ENCODE results near the gene LRP2. TPM values are rescaled to one million over a fixed set of nuclear protein-coding genes. Genes with fewer than 3 reads are reported as not detected.
"Not testable (repeated sequence)": the region's sequence is repeated elsewhere in the genome, so short reads cannot be mapped to it uniquely, and the experiment has no call there.

Gene LRP2
- 3.7 TPM for polyA plus RNA-seq (2013, experiment 1 of 2)
- 8.4 TPM for polyA plus RNA-seq (2013, experiment 2 of 2)

- Histone ChIP-seq H3K27ac (ENCODE audit: low read depth, low read length) (peak within 1 kb of the TSS; percentile 11; the same call in 1 of the 2 replicates), H3K4me3 (ENCODE audit: low read length) (peak within 1 kb of the TSS; percentile 56), H3K9ac (ENCODE audit: low read depth, low read length) (peak within 1 kb of the TSS; percentile 56), H3K36me3 (ENCODE audit: insufficient read depth, low read length) (no peaks in the 10 kb centered on the region), H3K27me3 (ENCODE audit: insufficient read depth, low read length) (peaks cover 63% of the 10 kb centered on the region), H3K4me1 (ENCODE audit: insufficient read depth, low read length) (peaks cover 21% of the 10 kb centered on the region; the same call in 1 of the 2 replicates), H3K9me3 (ENCODE audit: insufficient read depth, low read depth, low read length) (no peaks in the 10 kb centered on the region)
- under 1% methylated on average over 75 of the region's 75 CpGs for WGBS
These were observed at the start of gene LRP2 for GRCh38 chr2:169362118-169362893. Gene LRP2 (minus strand): TSS chr2:169362534. CDS start chr2:169362399, 135 bp downstream.

DNA sequence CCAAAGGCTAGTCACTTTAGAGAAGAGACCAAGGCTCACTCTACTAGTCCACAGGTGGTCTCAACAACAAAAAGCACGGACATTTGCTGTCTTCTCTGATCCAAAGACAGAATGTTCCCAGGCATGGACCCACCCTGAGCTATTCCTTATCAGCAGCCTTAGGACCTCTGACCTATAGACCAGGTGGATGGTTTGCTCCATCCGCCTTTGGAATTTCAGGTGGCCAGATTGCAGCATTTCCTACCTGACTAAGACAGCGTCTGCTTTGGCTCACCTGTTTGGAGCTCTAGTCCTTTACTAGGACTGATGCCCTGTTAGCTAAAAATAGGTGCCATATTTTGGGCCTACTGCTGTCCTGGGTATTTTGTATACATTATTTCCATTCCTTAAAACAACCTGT, 44.6 kb upstream of the LRP2 start:
- H3K4me1 ChIP-seq (ENCODE audit: insufficient read depth, low read length): peaks cover 5% of the 10 kb centered on the region; the same call in 1 of the 2 replicates
- no peak overlapping the region for H3K4me3 ChIP-seq (ENCODE audit: low read length)
- WGBS: 84% methylated on average over 3 of the region's 3 CpGs
- no peaks in the 10 kb centered on the region for H3K9me3 ChIP-seq (ENCODE audit: insufficient read depth, low read depth, low read length)
- no peaks in the 10 kb centered on the region for H3K27me3 ChIP-seq (ENCODE audit: insufficient read depth, low read length)
- no peak overlapping the region for H3K27ac ChIP-seq (ENCODE audit: low read depth, low read length)
- no peaks in the 10 kb centered on the region for H3K36me3 ChIP-seq (ENCODE audit: insufficient read depth, low read length)
- H3K9ac ChIP-seq (ENCODE audit: low read depth, low read length): no peak overlapping the region

DNA sequence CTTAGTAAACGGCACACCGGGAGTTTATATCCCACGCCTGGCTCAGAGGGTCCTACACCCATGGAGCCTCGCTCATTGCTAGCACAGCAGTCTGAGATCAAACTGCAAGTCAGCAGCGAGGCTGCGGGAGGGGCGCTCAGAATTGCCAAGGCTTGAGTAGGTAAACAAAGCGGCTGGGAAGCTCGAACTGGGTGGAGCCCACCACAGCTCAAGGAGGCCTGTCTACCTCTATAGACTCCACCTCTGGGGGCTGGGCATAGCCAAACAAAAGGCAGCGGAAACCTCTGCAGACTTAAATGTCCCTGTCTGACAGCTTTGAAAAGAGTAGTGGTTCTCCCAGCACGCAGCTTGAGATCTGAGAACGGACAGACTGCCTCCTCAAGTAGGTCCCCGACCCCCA, 37.2 kb upstream of the LRP2 start:
- not testable (repeated sequence) for H3K27ac ChIP-seq (ENCODE audit: low read depth, low read length); H3K9me3 ChIP-seq (ENCODE audit: insufficient read depth, low read depth, low read length); H3K4me1 ChIP-seq (ENCODE audit: insufficient read depth, low read length); H3K36me3 ChIP-seq (ENCODE audit: insufficient read depth, low read length); H3K9ac ChIP-seq (ENCODE audit: low read depth, low read length); H3K4me3 ChIP-seq (ENCODE audit: low read length); H3K27me3 ChIP-seq (ENCODE audit: insufficient read depth, low read length)
- 96% methylated on average over 13 of the region's 13 CpGs for WGBS

DNA sequence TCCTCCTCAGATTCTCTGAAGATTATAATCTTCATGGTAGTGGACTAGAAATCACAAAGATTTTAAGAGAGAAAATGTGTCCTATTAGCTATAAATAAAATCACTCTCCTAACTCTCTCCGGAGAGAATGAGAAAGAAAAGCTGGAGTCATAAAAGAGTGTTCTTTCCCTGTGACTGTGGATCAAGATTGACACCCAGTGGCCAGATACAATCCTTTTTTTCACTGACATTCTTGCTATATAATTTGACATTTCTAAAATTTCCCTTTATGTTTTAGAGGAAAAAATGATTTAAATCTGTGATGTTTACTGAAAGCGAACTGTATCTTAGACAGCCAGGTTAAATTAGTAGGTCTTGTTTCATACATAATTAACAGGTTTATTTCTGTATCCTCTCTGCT, 35.4 kb upstream of the LRP2 start:
- Histone ChIP-seq H3K36me3 (ENCODE audit: insufficient read depth, low read length) (no peaks in the 10 kb centered on the region), H3K27me3 (ENCODE audit: insufficient read depth, low read length) (no peaks in the 10 kb centered on the region), H3K4me3 (ENCODE audit: low read length) (no peak overlapping the region), H3K4me1 (ENCODE audit: insufficient read depth, low read length) (peaks cover 7% of the 10 kb centered on the region; the same call in 1 of the 2 replicates), H3K9me3 (ENCODE audit: insufficient read depth, low read depth, low read length) (peaks cover 7% of the 10 kb centered on the region; the same call in 1 of the 2 replicates), H3K9ac (ENCODE audit: low read depth, low read length) (no peak overlapping the region), H3K27ac (ENCODE audit: low read depth, low read length) (no peak overlapping the region)
- WGBS: 83% methylated on average over 1 of the region's 2 CpGs

DNA sequence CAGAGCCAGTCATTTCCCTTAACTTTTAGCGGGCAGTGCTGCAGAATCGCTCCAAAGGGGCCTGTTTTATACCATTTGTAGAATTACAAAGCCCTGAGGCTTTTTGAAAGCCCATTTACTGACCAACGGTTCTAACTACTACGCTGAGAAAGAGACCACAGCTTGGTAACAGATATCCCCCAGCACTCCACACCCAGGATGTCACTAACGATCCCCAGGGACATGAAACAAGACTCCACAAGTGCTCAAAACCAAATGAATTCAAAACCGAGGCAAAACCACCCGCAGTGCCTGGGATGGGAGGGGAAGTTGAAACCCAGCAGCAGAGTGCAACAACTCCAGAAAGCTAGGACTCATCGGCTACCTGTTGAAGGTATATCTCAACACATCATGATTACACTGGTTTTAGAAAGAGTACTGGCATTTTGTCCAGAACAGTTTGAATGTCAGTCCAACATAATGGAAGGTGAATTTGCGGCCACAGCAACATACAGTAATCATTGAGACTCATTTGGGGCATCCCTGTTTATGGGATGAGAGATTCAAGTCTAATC, 33.6 kb upstream of the LRP2 start:
- Histone ChIP-seq H3K27me3 (ENCODE audit: insufficient read depth, low read length) (no peaks in the 10 kb centered on the region), H3K27ac (ENCODE audit: low read depth, low read length) (no peak overlapping the region), H3K9ac (ENCODE audit: low read depth, low read length) (0 out of 2 replicates have a peak overlapping the region, but pooled peaks have one; percentile 18), H3K36me3 (ENCODE audit: insufficient read depth, low read length) (no peaks in the 10 kb centered on the region), H3K4me1 (ENCODE audit: insufficient read depth, low read length) (peaks cover 11% of the 10 kb centered on the region; the same call in 1 of the 2 replicates), H3K9me3 (ENCODE audit: insufficient read depth, low read depth, low read length) (peaks cover 7% of the 10 kb centered on the region; the same call in 1 of the 2 replicates), H3K4me3 (ENCODE audit: low read length) (no peak overlapping the region)
- 60% methylated on average over 9 of the region's 9 CpGs for WGBS

DNA sequence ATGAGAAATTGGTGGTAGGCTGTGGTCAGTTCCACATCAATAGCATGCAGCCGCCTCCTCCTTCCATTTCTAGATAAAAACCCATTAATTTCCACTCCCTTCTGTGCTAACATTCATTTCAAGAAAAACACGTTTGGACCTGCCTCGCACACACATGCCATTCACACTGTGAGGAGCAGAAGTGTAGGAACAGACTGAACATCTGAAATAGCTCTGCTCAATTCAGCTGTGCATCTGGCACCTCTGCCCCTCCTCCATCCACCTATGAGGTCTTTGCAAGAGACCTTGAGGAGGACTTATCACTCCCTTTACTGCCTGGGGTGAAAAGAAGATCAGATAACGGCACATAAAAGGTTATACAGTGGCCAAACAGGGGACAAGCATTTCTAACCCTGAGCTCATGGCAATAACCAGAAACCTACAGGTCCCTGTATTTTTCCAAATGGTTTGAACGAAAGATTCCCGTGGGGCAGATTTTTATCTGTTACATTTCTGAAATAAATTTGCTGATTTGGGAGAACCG, 30.8 kb upstream of the LRP2 start:
- 87% methylated on average over 7 of the region's 7 CpGs for WGBS
- Histone ChIP-seq H3K4me1 (ENCODE audit: insufficient read depth, low read length) (peaks cover 11% of the 10 kb centered on the region; the same call in 1 of the 2 replicates), H3K4me3 (ENCODE audit: low read length) (no peak overlapping the region), H3K9ac (ENCODE audit: low read depth, low read length) (no peak overlapping the region), H3K27ac (ENCODE audit: low read depth, low read length) (no peak overlapping the region), H3K9me3 (ENCODE audit: insufficient read depth, low read depth, low read length) (no peaks in the 10 kb centered on the region), H3K36me3 (ENCODE audit: insufficient read depth, low read length) (no peaks in the 10 kb centered on the region), H3K27me3 (ENCODE audit: insufficient read depth, low read length) (no peaks in the 10 kb centered on the region)

- Histone ChIP-seq H3K27me3 (ENCODE audit: insufficient read depth, low read length) (no peaks in the 10 kb centered on the region), H3K27ac (ENCODE audit: low read depth, low read length) (no peak overlapping the region), H3K9me3 (ENCODE audit: insufficient read depth, low read depth, low read length) (no peaks in the 10 kb centered on the region), H3K36me3 (ENCODE audit: insufficient read depth, low read length) (no peaks in the 10 kb centered on the region), H3K4me3 (ENCODE audit: low read length) (no peak overlapping the region), H3K4me1 (ENCODE audit: insufficient read depth, low read length) (peaks cover 11% of the 10 kb centered on the region; the same call in 1 of the 2 replicates), H3K9ac (ENCODE audit: low read depth, low read length) (no peak overlapping the region)
- 83% methylated on average over 1 of the region's 1 CpG for whole genome bisulfite sequencing
These were observed 28.9 kb upstream of the LRP2 start for GRCh38 chr2:169391236-169391635.

- Histone ChIP-seq H3K27ac (ENCODE audit: low read depth, low read length) (no peak overlapping the region), H3K4me1 (ENCODE audit: insufficient read depth, low read length) (peaks cover 9% of the 10 kb centered on the region; the same call in 1 of the 2 replicates), H3K9me3 (ENCODE audit: insufficient read depth, low read depth, low read length) (no peaks in the 10 kb centered on the region), H3K4me3 (ENCODE audit: low read length) (no peak overlapping the region), H3K9ac (ENCODE audit: low read depth, low read length) (no peak overlapping the region), H3K27me3 (ENCODE audit: insufficient read depth, low read length) (no peaks in the 10 kb centered on the region), H3K36me3 (ENCODE audit: insufficient read depth, low read length) (no peaks in the 10 kb centered on the region)
- 80% methylated on average over 3 of the region's 3 CpGs for WGBS
These were observed 25.8 kb upstream of the LRP2 start for GRCh38 chr2:169388161-169388560.

- no peak overlapping the region for H3K9ac ChIP-seq (ENCODE audit: low read depth, low read length)
- 83% methylated on average over 2 of the region's 2 CpGs for WGBS
- no peaks in the 10 kb centered on the region for H3K27me3 ChIP-seq (ENCODE audit: insufficient read depth, low read length)
- H3K9me3 ChIP-seq (ENCODE audit: insufficient read depth, low read depth, low read length): no peaks in the 10 kb centered on the region
- peaks cover 3% of the 10 kb centered on the region; the same call in 1 of the 2 replicates for H3K4me1 ChIP-seq (ENCODE audit: insufficient read depth, low read length)
- H3K27ac ChIP-seq (ENCODE audit: low read depth, low read length): no peak overlapping the region
- H3K36me3 ChIP-seq (ENCODE audit: insufficient read depth, low read length): no peaks in the 10 kb centered on the region
- H3K4me3 ChIP-seq (ENCODE audit: low read length): no peak overlapping the region
These were observed 24.4 kb upstream of the LRP2 start for GRCh38 chr2:169386722-169387121.

DNA sequence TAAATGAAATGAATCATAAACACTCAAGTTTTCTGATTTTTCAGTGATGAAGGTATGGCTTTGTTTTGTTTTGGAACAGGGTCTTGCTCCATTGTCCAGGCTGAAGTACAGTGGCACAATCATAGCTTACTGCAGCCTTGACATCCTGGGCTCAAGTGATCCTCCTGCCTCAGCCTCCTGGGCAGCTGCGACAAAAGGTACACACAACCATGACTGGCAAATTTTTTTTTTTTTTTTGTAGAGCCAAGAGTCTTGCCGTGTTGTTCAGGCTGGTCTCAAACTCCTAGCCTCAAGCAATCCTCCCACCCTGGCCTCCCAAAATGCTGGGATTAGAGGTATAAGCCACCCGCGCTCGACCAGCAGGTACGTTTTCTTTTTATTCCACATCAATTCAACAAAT, 22.5 kb upstream of the LRP2 start:
- 99% methylated on average over 5 of the region's 6 CpGs for WGBS
- Histone ChIP-seq H3K27me3 (ENCODE audit: insufficient read depth, low read length) (no peaks in the 10 kb centered on the region), H3K9ac (ENCODE audit: low read depth, low read length) (no peak overlapping the region), H3K27ac (ENCODE audit: low read depth, low read length) (no peak overlapping the region), H3K4me3 (ENCODE audit: low read length) (no peak overlapping the region), H3K9me3 (ENCODE audit: insufficient read depth, low read depth, low read length) (no peaks in the 10 kb centered on the region), H3K4me1 (ENCODE audit: insufficient read depth, low read length) (no peaks in the 10 kb centered on the region), H3K36me3 (ENCODE audit: insufficient read depth, low read length) (no peaks in the 10 kb centered on the region)

DNA sequence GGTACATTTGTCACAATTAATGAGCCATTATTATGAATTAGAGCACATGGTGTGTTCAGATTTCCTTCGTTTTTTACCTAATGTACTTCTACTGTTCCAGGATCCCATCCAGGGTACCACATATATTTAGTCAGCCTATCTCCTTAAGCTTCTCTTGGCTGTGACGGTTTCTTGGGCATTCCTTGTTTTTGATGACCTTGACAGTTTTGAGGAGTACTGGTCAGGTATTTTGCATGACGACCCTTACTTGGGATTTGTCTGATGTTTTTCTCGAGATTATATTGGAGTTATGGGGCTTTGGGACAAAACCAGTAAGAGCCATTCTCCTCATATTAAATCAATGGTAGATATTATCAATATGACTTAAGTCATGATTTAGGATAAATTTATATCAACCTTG, 10.2 kb upstream of the LRP2 start:
- no peak overlapping the region for H3K4me3 ChIP-seq (ENCODE audit: low read length)
- no peaks in the 10 kb centered on the region for H3K36me3 ChIP-seq (ENCODE audit: insufficient read depth, low read length)
- no peaks in the 10 kb centered on the region for H3K9me3 ChIP-seq (ENCODE audit: insufficient read depth, low read depth, low read length)
- H3K9ac ChIP-seq (ENCODE audit: low read depth, low read length): no peak overlapping the region
- no peak overlapping the region for H3K27ac ChIP-seq (ENCODE audit: low read depth, low read length)
- no peaks in the 10 kb centered on the region for H3K4me1 ChIP-seq (ENCODE audit: insufficient read depth, low read length)
- no peaks in the 10 kb centered on the region for H3K27me3 ChIP-seq (ENCODE audit: insufficient read depth, low read length)
- 89% methylated on average over 4 of the region's 4 CpGs for WGBS

Measured in HUES64 (cell line).